Stimulated activated effector memory CD8-positive, alpha-beta T cell treated with anti-CD3 and anti-CD28 coated beads, Interleukin-12 subunit alpha, Interleukin-12 subunit beta, amount 100 ng/mL, for 72 hours (primary cell): ENCODE data around the gene KRTAP10-5.
"Not testable (repeated sequence)": the region's sequence is repeated elsewhere in the genome, so short reads cannot be mapped to it uniquely, and the experiment has no call there.

Source experiments
- ATAC-seq: fragments of 150-1000 bp; cut with Tn5 transposase; 2 replicates; pipeline ENCODE4 v1.10.0; 2021
- DNase-seq, 2 donors: peaks; one replicate each; pipeline ENCODE4 v3.0.0; 2021 to 2022; ENCODE audit warnings: low spot score in 2 of 2
- H3K27ac Mint-ChIP-seq: one replicate; pipeline ENCODE4 v1.8.0; 2022; ENCODE audit warnings: mild to moderate bottlenecking, mixed read lengths
- H3K36me3 Mint-ChIP-seq: one replicate; pipeline ENCODE4 v1.8.0; 2022; ENCODE audit warnings: mild to moderate bottlenecking, mixed read lengths
- H3K4me1 Mint-ChIP-seq: one replicate; pipeline ENCODE4 v1.8.0; 2022; ENCODE audit warnings: mixed read lengths
- H3K4me3 Mint-ChIP-seq: one replicate; pipeline ENCODE4 v1.8.0; 2022; ENCODE audit warnings: mild to moderate bottlenecking, mixed read lengths
- H3K9me3 Mint-ChIP-seq: one replicate; pipeline ENCODE4 v1.8.0; 2022; ENCODE audit warnings: mixed read lengths

Gene KRTAP10-5

GRCh38 chr21:44572959-44573583 is 7.3 kb downstream of the KRTAP10-5 start:
- no peak for DNase-seq
- no peaks in the 10 kb centered on the region for H3K36me3 Mint-ChIP-seq
- no peak overlapping the region for H3K4me3 Mint-ChIP-seq
- H3K9me3 Mint-ChIP-seq = peaks cover 6% of the 10 kb centered on the region
- peaks cover 16% of the 10 kb centered on the region for H3K4me1 Mint-ChIP-seq
- ATAC-seq = no peak
- no peak overlapping the region for H3K27ac Mint-ChIP-seq

- ATAC-seq = no peak
- Mint-ChIP-seq H3K4me3 (no peak overlapping the region), H3K4me1 (peaks cover 16% of the 10 kb centered on the region), H3K27ac (no peak overlapping the region), H3K36me3 (no peaks in the 10 kb centered on the region), H3K9me3 (peaks cover 3% of the 10 kb centered on the region)
- no peak for DNase-seq
Observed at GRCh38 chr21:44571844-44572782, 8.3 kb downstream of the KRTAP10-5 start.

- ATAC-seq (no peak), DNase-seq (no peak)
- Mint-ChIP-seq H3K4me1 (peaks cover 16% of the 10 kb centered on the region), H3K4me3 (no peak overlapping the region), H3K9me3 (no peaks in the 10 kb centered on the region), H3K36me3 (no peaks in the 10 kb centered on the region), H3K27ac (no peak overlapping the region)
Observed at GRCh38 chr21:44571296-44571695, 9.1 kb downstream of the KRTAP10-5 start.

GRCh38 chr21:44569861-44570517 is 10.4 kb downstream of the KRTAP10-5 start:
- Mint-ChIP-seq H3K27ac (no peak overlapping the region), H3K9me3 (no peaks in the 10 kb centered on the region), H3K36me3 (no peaks in the 10 kb centered on the region), H3K4me3 (no peak overlapping the region), H3K4me1 (peaks cover 19% of the 10 kb centered on the region)
- DNase-seq (peak in 1 of 2 donors; percentile 30), ATAC-seq (no peak)

GRCh38 chr21:44568667-44569556 is 11.5 kb downstream of the KRTAP10-5 start:
- Mint-ChIP-seq H3K9me3 (no peaks in the 10 kb centered on the region), H3K27ac (no peak overlapping the region), H3K36me3 (no peaks in the 10 kb centered on the region), H3K4me3 (no peak overlapping the region), H3K4me1 (peaks cover 17% of the 10 kb centered on the region)
- ATAC-seq = no peak
- DNase-seq = no peak

- H3K4me3 Mint-ChIP-seq = no peak overlapping the region
- no peaks in the 10 kb centered on the region for H3K9me3 Mint-ChIP-seq
- no peak for DNase-seq
- H3K36me3 Mint-ChIP-seq = no peaks in the 10 kb centered on the region
- no peak for ATAC-seq
- no peak overlapping the region for H3K27ac Mint-ChIP-seq
- H3K4me1 Mint-ChIP-seq = peaks cover 17% of the 10 kb centered on the region
Observed at GRCh38 chr21:44568261-44568660, 12.1 kb downstream of the KRTAP10-5 start.

GRCh38 chr21:44567481-44568171 is 12.8 kb downstream of the KRTAP10-5 start:
- DNase-seq = no peak
- H3K4me3 Mint-ChIP-seq = no peak overlapping the region
- H3K27ac Mint-ChIP-seq = no peak overlapping the region
- H3K36me3 Mint-ChIP-seq = no peaks in the 10 kb centered on the region
- peaks cover 17% of the 10 kb centered on the region for H3K4me1 Mint-ChIP-seq
- no peak for ATAC-seq
- no peaks in the 10 kb centered on the region for H3K9me3 Mint-ChIP-seq

GRCh38 chr21:44566403-44566802 is 14.0 kb downstream of the KRTAP10-5 start:
- Mint-ChIP-seq H3K4me1 (peaks cover 17% of the 10 kb centered on the region), H3K27ac (no peak overlapping the region), H3K36me3 (no peaks in the 10 kb centered on the region), H3K9me3 (no peaks in the 10 kb centered on the region), H3K4me3 (no peak overlapping the region)
- DNase-seq = no peak
- no peak for ATAC-seq

- no peak overlapping the region for H3K4me3 Mint-ChIP-seq
- no peaks in the 10 kb centered on the region for H3K36me3 Mint-ChIP-seq
- peaks cover 17% of the 10 kb centered on the region for H3K4me1 Mint-ChIP-seq
- peaks cover 5% of the 10 kb centered on the region for H3K9me3 Mint-ChIP-seq
- DNase-seq (no peak), ATAC-seq (peak; percentile 69)
- H3K27ac Mint-ChIP-seq = no peak overlapping the region
Observed at GRCh38 chr21:44564886-44565598, 15.4 kb downstream of the KRTAP10-5 start.

GRCh38 chr21:44564099-44564498 is 16.3 kb downstream of the KRTAP10-5 start:
- Mint-ChIP-seq H3K27ac (no peak overlapping the region), H3K9me3 (peaks cover 5% of the 10 kb centered on the region), H3K4me3 (no peak overlapping the region), H3K4me1 (peaks cover 12% of the 10 kb centered on the region), H3K36me3 (no peaks in the 10 kb centered on the region)
- DNase-seq (no peak), ATAC-seq (no peak)

GRCh38 chr21:44558695-44559094 is 21.7 kb downstream of the KRTAP10-5 start, which contains the start of gene KRTAP10-3:
Gene KRTAP10-3, minus strand, starts transcription at chr21:44558795. Its CDS starts 80 bp downstream, at chr21:44558715.
- Mint-ChIP-seq H3K4me3 (no peak within 1 kb of the TSS), H3K9me3 (peaks cover 5% of the 10 kb centered on the region), H3K4me1 (no peaks in the 10 kb centered on the region), H3K27ac (no peak within 1 kb of the TSS), H3K36me3 (no peaks in the 10 kb centered on the region)
- no peak for DNase-seq
- no peak for ATAC-seq

- H3K36me3 Mint-ChIP-seq, H3K9me3 Mint-ChIP-seq, H3K4me3 Mint-ChIP-seq, ATAC-seq, H3K27ac Mint-ChIP-seq, H3K4me1 Mint-ChIP-seq: not testable (repeated sequence)
- DNase-seq = peak in 1 of 2 donors; percentile 42
Observed at GRCh38 chr21:44558329-44558675, 22.1 kb downstream of the KRTAP10-5 start.

- Mint-ChIP-seq H3K4me1 (no peaks in the 10 kb centered on the region), H3K9me3 (peaks cover 5% of the 10 kb centered on the region), H3K36me3 (no peaks in the 10 kb centered on the region), H3K4me3 (no peak overlapping the region), H3K27ac (no peak overlapping the region)
- DNase-seq = no peak
- ATAC-seq = no peak
Observed at GRCh38 chr21:44557491-44558328, 22.7 kb downstream of the KRTAP10-5 start.
